T-helper 1 cell treated with Interleukin-12 subunit alpha and Interleukin-12 subunit beta and Interleukin-4 antibody, amounts not matched to agents 30 ng/mL and 1 ng/mL, for 36 hours (primary cell): ENCODE results near the gene SPIN2B. TPM values are rescaled to one million over a fixed set of nuclear protein-coding genes. Genes with fewer than 3 reads are reported as not detected.
"Not testable (repeated sequence)": the region's sequence is repeated elsewhere in the genome, so short reads cannot be mapped to it uniquely, and the experiment has no call there.

Experiments used
- intact Hi-C: fragments of 100-400 bp; cut with micrococcal nuclease; formaldehyde crosslinking; loops from one replicate; pipeline ENCODE4 v1.15.1; 2024
- total RNA-seq: library from RNA; stranded (reverse); gene quantifications from 2 replicates; pipeline ENCODE4 v1.2.3, GENCODE V29; 2022

Gene SPIN2B
- total RNA-seq: 9.6 and 12.6 TPM in 2 replicates

DNA sequence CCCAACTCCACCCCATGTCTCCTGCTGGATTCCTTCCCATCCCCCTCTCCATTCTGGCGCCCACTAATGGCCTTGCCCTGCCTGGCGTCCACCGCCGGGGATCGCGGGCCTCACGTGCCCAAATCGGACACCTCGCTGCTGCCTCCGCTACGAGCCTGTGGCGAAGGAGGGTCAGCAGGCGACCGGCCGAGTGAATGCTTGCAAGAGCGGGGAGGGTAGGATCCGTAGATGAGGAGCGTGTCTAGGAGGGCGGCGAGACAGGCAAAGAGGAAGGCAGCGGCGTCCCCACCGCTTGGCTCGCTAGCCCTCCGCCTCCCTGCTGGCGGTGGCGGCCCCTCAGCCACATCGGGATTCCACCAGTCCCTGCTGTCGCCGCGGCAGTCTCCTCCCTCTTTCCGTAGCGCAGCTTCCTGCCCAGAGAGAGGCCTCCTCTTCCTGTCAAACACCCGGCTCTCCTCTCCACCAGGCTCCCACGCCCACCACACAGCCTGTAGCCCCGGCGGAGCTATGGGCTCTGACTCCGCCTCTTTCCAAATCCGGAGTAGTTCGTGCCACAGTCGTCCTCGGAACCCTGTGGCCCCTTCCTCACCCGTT is at the start of gene SPIN2B:
TSS of gene SPIN2B (minus strand) at position 387 of the 594 bp plus-strand sequence.
- intact Hi-C loops: loop anchor here (1.0 to 5.0 kb wide), 9 partner anchors 126 to 888 kb away; partner anchors contain the start of genes FAAH2, KLF8, SPIN3 and UBQLN2

DNA sequence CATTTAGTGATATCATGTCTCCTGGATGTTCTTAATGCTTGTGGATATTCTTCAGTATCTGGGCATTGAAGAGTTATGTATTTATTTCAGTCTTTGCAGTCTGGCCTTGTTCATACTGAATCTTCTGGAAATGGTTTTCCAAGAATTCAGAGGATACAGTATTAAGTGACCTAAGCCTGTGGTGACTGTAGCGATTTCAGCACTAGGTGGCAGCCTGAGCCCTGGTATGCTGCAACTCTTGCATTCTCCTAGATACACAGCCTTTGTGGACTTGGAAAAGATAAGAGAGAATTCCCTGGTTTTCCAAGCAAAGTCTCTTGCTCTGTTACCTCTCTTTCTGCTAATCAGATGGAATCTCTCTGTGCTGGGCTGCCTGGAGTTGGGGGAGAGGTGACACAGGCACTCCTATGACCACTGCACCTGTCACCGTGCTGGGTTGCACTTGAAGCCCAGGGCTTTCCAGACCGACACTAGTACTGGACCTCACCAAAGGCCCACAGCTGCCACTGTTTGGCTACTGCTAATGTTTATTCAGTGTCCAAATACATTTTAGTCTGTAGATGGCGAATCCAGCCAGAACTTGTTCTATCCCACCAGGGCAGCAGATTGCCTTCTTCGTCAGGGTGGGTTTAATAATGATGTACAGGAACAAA is 35.2 kb upstream of the SPIN2B start:
- intact Hi-C loops: loop anchor here (2.0 kb wide), 1 partner anchor 298 kb away; no protein-coding TSS in a partner anchor

DNA sequence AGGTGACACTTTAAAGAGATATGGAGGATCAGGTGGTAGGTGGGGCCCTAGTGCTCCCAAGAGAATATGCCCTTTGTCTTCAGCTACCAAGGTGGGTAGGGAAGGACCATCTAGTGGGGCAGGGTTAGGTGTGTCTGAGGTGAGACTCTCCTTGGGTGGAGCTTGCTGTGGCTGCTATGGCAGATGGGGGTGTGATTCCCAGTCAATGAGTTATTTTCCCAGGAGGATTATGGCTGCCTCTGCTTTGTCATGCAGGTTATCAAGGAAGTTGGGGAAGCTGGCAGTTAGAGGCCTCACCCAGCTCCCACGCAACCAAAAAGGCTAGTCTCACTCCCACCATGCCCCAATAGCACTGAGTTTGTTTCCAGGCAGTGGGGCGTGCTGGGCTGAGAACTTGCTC is 33.8 kb upstream of the SPIN2B start:
- intact Hi-C loops: no loop called here

DNA sequence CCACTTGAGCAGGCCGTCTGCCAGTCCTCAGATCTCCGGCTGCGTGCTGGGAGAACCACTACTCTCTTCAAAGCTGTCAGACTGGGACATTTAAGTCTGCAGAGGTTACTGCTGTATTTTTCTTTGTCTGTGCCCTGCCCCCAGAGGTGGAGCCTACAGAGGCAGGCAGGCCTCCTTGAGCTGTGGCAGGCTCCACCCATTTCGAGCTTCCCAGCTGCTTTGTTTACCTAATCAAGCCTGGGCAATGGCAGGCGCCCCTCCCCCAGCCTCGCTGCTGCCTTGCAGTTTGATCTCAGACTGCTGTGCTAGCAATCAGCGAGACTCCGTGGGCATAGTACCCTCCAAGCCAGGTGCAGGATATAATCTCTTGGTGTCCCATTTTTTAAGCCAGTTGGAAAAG is 30.9 kb upstream of the SPIN2B start:
- intact Hi-C loops: not testable (repeated sequence)

DNA sequence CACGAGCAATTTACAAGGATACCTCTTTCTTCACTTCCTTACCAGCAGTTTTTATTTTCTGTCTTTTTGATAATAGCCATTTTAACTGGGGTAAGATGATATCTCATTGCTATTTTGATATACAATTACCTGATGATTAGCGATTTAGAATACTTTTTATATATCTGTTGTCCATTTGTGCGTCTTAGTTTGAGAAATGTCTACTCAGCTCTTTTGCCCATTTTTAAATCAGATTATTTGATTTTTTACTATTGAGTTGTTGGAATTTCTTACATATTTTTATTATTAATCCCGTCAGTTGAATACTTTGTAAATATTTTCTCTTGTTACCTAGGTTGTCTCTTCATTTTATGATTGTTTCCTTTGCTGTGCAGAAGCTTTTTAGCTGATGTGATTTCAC is 17.3 kb upstream of the SPIN2B start:
- intact Hi-C loops: no loop called here

DNA sequence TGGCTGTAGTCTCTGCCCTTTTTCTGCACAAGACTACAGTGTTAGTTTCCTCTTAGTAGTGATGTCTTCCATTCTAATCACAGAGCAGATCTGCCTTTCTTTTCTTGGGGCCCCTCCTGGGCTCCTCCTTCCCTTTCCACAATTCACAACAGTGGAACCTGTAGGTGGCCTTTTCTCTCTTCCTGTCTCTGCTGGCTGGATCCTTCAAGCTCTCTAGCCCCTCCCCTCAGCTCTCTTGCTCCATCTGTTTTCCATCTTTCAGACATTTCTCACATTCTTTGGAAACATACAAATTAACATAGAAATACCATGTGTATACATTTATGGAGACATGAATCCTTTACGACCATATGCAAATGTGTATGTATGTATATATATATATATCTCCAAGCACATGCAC is 16.2 kb upstream of the SPIN2B start:
- intact Hi-C loops: no loop called here

DNA sequence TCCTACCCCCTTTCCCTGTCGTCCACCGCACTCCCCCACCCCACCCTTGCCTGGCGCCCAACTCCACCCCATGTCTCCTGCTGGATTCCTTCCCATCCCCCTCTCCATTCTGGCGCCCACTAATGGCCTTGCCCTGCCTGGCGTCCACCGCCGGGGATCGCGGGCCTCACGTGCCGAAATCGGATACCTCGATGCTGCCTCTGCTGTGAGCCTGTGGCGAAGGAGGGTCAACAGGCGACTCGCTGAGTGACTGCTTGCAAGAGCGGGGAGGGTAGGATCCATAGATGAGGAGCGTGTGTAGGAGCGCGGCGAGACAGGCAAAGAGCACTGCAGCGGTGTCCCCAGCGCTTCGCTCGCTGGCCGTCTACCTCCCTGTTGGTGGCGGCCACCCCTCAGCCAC is 15.7 kb upstream of the SPIN2B start, which contains the start of gene SPIN2A:
TSS of gene SPIN2A (minus strand) at position 325 of the 400 bp plus-strand sequence. CDS start 800 bp downstream, outside the sequence.
- intact Hi-C loops: not testable (repeated sequence)

DNA sequence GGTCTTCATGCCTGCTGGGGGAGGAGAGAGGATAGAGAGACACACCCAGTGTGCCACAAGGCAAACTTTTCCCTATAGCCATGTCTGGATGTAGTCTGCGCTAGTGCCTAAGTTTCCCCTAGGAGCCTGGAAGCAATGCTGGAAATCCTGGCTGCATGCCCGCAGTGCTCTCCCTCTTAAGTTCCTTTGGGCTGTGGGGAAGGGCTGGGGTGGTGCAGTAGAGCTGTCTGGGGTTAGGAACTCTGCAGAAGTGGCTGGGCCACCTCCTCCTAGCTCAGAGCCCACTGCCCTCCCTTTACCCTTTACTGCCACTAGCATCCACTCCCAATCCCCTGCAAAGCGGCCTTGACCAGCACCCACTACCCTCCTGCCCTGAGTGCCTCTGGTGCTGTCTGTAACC is 15.2 kb upstream of the SPIN2B start:
- intact Hi-C loops: not testable (repeated sequence)

DNA sequence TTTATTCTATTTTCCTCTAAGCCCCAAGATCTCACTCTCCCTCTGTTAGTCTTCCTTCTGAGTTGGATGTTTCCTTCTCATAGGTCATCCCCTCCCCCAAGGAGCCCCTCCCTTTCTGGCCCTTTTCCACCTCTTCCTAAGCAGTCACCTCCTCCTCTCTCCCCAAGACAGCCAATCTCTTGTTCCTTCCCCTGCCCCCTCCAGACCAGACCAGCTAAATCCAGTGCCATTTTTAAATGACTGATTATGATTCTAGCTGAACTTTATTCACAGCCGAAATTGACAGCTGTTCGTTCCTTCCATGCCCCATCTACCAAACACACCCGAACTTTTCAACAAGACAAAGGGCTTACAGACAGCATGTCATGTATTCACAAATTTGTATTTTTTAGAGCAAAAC is 13.9 kb upstream of the SPIN2B start:
- intact Hi-C loops: no loop called here

DNA sequence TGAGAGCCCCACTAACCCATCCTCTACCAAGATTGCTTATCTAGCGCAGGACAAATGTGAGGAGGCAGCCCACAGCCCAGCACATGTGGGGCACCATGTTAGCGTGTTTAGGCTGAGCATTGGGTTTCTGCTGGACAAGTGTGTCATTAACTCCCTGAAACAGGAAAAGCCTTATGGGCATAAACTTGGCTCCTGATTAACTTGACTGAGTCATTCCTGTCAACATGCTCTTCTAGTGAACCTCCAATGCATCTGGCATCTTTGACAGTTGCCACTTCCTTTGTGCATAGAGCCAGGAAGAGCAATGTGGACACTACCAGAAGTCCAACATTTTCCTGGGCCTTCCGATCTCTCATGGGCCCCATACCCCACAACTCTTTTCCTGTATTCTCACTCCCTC is 13.4 kb upstream of the SPIN2B start:
- intact Hi-C loops: no loop called here

DNA sequence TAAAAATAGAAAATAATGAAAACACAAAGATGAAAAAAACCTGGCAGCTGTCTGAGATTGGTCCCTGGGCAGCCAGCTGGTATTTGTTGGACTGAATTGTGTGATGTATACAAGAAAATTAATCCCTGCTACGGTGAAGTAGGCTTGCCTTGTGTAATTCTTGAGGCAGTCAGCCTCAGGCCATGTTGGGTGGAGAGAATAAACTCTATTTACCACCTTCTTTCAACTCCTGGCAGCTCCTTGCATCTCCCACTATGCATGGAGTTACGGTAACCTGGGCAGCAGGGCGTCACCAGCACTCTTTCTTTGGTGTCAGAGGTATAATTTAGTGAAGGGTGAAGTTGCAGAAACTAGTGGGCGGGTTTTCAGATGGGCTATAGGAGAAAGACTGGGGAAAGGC is 12.4 kb upstream of the SPIN2B start:
- intact Hi-C loops: no loop called here

DNA sequence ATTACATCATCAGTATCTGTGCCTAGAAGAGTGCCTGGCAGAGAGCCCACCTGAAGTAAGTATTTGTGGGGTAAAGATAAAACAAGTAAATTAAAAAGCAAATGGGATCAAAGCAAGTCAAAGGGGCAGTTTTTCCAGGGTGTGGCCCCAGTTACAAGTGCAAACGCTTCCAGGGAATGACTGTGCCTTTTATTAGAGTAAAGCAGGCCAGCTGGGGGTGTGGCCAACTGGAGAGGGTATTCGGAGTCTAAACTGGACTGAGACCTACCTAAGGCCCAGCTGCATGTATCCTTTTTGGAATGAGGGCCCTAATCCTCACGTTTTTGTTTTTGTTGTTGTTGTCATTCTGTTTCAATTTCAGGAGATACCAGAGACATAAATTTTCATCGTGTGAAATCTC is 11.9 kb upstream of the SPIN2B start:
- intact Hi-C loops: not testable (repeated sequence)

DNA sequence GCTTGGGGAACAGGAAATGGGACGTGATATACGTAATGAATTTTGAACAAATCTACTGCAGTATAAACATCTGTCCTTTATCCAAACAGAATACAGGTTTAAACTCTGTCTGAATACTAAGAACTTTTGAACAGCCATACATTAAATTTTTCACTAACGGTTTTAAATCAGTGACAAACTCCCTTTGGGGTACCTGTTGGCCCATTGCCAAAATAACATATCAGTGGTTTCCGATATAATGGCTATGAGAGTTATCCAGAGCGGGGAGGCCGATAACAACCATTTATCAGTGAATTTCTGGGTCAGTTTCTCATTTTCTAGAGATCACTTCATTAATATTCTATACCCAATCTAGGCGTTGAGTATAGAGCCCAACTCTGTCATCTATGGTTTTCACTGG is 10.7 kb upstream of the SPIN2B start:
- intact Hi-C loops: no loop called here

DNA sequence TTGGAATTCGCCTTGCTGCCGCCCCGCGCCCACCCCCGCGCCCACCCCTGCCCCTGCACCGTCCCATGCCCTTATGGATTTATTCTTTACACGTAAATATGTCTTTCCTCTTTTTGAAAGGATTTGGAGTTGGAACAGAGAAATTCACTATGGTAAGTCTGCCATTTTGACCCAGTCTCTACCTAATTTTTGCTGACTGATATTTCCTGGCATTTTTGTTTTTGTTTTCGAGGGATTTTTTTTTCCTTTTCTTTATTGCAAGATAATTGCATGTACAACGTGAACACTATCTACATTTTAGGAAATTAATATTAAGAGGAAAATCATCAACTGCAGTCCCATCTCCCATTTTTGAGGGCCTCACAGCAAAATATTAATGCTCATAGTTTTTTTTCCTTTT is 468 bp upstream of the SPIN2B start:
- intact Hi-C loops: loop anchor here (1.0 to 5.0 kb wide), 9 partner anchors 127 to 889 kb away; partner anchors contain the start of genes FAAH2, KLF8, SPIN3 and UBQLN2

DNA sequence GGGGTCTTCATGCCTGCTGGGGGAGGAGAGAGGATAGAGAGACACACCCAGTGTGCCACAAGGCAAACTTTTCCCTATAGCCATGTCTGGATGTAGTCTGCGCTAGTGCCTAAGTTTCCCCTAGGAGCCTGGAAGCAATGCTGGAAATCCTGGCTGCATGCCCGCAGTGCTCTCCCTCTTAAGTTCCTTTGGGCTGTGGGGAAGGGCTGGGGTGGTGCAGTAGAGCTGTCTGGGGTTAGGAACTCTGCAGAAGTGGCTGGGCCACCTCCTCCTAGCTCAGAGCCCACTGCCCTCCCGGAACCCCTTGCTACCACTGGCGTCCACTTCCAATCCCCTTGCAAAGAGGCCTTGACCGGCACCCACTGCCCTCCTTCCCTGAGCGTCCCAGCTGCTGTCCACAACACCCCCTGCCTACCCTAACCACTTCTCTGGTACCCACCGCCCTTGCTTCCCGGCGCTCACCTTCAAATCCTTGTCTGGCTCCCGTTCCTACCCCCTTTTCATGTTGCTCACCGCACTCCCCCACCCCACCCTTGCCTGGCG is 658 bp downstream of the SPIN2B start:
- intact Hi-C loops: loop anchor here (1.0 to 5.0 kb wide), 9 partner anchors 126 to 888 kb away; partner anchors contain the start of genes FAAH2, KLF8, SPIN3 and UBQLN2

DNA sequence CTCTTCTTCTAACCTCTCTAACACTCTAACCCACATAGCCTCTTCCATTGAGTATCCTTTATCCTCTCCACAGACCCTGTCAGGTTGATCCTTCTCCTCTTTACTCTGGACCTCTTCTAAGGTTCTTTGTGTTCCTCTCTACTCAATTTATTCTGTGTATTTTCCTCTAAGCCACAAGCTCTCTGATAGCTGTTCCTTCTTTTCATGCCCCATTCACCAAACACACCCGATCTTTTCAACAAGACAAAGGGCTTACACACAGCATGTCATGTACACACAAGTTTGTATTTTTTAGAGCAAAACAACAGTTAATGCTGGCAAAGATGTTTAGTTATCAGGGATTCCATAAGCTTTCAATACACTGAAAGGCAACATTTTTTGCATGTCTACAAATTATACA is 1.9 kb downstream of the SPIN2B start:
- intact Hi-C loops: no loop called here

DNA sequence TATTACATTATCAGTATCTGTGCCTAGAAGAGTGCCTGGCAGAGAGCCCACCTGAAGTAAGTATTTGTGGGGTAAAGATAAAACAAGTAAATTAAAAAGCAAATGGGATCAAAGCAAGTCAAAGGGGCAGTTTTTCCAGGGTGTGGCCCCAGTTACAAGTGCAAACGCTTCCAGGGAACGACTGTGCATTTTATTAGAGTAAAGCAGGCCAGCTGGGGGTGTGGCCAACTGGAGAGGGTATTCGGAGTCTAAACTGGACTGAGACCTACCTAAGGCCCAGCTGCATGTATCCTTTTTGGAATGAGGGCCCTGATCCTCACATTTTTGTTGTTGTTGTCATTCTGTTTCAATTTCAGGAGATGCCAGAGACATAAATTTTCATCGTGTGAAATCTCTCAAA is 3.8 kb downstream of the SPIN2B start:
- intact Hi-C loops: not testable (repeated sequence)

DNA sequence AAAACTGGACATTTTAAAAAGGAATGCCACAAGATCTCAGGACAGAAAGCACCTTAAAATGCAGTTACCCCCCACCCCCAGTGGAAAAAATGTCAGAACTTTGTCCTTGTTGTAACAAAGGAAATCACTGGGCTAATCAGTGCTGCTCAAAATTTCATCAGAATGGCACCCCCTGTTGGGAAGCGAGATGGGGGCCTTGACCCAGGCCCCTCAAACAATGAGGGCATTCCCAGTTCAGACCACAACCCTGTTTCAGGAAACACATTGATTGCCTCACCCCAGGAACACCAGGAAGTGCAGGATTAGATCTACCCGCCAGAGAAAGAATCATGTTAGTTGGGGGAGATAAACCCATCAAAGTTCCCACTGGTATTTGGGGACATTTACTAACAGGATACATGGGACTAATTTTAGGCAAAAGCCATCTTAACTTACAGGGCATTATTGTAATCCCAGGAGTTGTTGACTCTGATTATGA is 16.4 kb downstream of the SPIN2B start:
- intact Hi-C loops: no loop called here

DNA sequence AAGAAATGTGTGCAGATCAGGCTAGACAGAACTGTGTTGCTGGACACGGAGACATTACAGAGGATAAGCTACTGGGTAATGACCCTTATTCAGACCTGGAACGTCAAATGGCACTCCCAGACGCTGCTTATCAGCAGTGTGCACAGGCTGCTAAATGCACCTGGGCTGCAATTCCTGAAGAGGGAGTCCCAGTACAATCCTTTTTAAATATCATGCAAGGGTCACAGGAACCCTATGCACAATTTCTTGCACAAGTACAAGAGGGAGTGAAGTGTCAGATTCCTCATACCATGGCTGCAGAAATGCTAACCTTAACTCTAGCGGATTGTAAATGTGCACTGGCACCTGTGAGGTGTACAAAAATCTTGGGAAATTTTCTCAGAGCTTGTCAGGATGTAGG is 16.9 kb downstream of the SPIN2B start:
- intact Hi-C loops: no loop called here

DNA sequence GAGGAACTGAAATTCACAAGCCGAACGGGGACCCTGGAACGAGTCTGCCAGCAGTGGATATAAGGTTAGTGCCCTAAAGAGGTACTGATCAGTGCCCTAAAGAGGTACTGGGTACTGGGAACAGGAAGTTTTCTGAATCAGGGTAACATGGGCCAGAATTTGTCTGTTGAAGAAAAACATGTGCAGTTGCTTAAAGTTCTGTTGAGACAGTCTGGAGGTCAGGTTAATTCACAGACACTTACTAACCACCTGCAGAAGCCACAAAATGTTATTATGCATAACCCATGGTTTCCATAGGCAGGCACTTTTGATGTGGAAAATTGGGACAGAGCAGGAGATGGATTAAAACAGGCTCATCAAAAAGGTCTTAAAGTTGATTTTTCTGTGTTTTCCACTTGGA is 17.9 kb downstream of the SPIN2B start:
- intact Hi-C loops: no loop called here

DNA sequence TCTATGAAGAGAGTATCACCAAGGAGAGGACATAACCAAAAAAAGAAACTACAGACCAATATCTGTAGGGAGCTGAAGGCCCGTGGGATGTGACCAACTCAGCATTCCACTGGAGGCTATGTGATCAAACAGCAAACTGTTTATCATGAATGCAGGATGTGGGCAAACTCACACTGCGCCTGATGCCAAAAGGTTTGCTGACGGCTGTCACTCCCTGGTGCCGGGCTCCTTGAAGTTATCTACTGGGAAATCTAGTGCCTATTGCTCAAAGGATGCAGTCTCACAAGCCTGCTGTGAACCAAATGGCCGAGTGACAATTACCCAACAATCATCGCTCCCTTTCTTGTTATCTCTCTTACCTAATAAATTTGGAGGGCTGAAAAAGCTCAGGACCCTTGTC is 18.4 kb downstream of the SPIN2B start:
- intact Hi-C loops: not testable (repeated sequence)

DNA sequence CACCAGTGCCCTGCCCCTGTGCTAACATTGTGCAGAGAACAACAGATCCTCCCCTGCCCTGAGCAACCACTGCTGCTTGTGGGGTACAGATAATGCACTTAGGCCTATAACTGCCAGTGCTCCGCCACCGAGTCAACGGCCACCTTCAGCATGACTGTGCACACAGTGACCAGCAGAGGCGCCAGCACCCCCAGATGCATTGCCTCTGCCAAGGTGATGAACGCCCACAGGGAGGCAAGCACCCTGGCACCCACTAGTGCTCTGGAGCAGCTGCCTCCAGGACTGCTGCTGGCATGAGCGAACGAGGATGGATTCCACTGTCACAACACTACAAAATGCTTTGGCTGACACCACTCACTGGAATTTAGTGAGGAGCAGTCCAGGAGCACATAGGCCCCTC is 38.2 kb downstream of the SPIN2B start:
- intact Hi-C loops: no loop called here
